B cell (primary cell): Measurements from ENCODE around the gene GPR158. TPM values are rescaled to one million over a fixed set of nuclear protein-coding genes. Genes with fewer than 3 reads are reported as not detected.

Experiments used
- ATAC-seq: fragments of 200-7000 bp; cut with Tn5 transposase; one replicate; pipeline ENCODE4 v1.10.0; 2021; ENCODE audit warnings: low read depth, mild to moderate bottlenecking, moderate number of reproducible peaks, moderate library complexity
- CTCF ChIA-PET: fragments of 350-600 bp; sonication (Branson Sonifier 250); formaldehyde crosslinking; loops from one replicate; lab custom pipeline; 2021; ENCODE audit warnings: antibody characterized with exemption, inconsistent platforms; lab: Charles Lee
- POLR2A ChIA-PET: fragments of 350-600 bp; sonication (Branson Sonifier 250); formaldehyde crosslinking; loops from one replicate; lab custom pipeline; 2021; ENCODE audit warnings: antibody characterized with exemption; lab: Charles Lee
- DNase-seq: peaks from one replicate; pipeline ENCODE4 v3.0.0; 2013
- H2AFZ ChIP-seq: 2 replicates; pipeline ENCODE4 v1.6.1; 2012; ENCODE audit warnings: mild to moderate bottlenecking, low read depth, low read length; ENCODE audit not compliant: insufficient read depth, poor library complexity, severe bottlenecking
- H3K27ac ChIP-seq, 2 donors: 1 replicate in 1 of 2; 2 replicates in 1 of 2; pipeline ENCODE4 v1.5.1; 2012 to 2013; ENCODE audit warnings: low read length in 2 of 2, mild to moderate bottlenecking in 2 of 2, moderate library complexity in 1 of 2
- H3K27me3 ChIP-seq, 4 experiments: fragments of 200-600 bp in 1 of 4; sonication (generic) in 1 of 4; replicated peaks in 1 of 4; 1 replicate in 2 of 4; 2 replicates in 2 of 4; pipeline versions ENCODE4 v1.6.1 to v1.7.0; 2013 to 2016; ENCODE audit warnings: low read length in 3 of 4, mild to moderate bottlenecking in 2 of 4, mixed read lengths in 1 of 4, moderate library complexity in 1 of 4; ENCODE audit not compliant: insufficient read depth in 4 of 4, control insufficient read depth in 3 of 4; ENCODE audit errors: control extremely low read depth in 1 of 4
- H3K36me3 ChIP-seq, 2 experiments: replicated peaks in 1 of 2; 1 replicate in 1 of 2; 2 replicates in 1 of 2; pipeline versions ENCODE4 v1.6.1 to v1.7.1; 2013; ENCODE audit warnings: low read length in 1 of 2; ENCODE audit not compliant: insufficient read depth in 2 of 2, control insufficient read depth in 1 of 2; ENCODE audit errors: control extremely low read depth in 1 of 2, extremely low read depth in 1 of 2
- H3K4me1 ChIP-seq, 2 donors: fragments of 200-600 bp in 1 of 2; sonication (generic) in 1 of 2; 1 replicate in 1 of 2; 2 replicates in 1 of 2; pipeline versions ENCODE4 v1.5.1 to v1.6.1; 2013 to 2017; ENCODE audit warnings: low read length in 2 of 2; ENCODE audit not compliant: control insufficient read depth in 2 of 2, insufficient read depth in 2 of 2
- H3K4me2 ChIP-seq: replicated peaks from 2 replicates; pipeline ENCODE3; 2012; ENCODE audit warnings: mild to moderate bottlenecking, low read depth, low read length; ENCODE audit not compliant: poor library complexity, severe bottlenecking
- H3K4me3 ChIP-seq, 5 experiments: fragments of 200-600 bp in 1 of 5; sonication (generic) in 1 of 5; 1 replicate in 3 of 5; 2 replicates in 2 of 5; pipeline versions ENCODE4 v1.5.1 to v1.7.0; 2011 to 2016; ENCODE audit warnings: low read length in 4 of 5, mild to moderate bottlenecking in 4 of 5, low read depth in 2 of 5, control low read depth in 1 of 5, moderate library complexity in 1 of 5; ENCODE audit not compliant: insufficient read depth in 1 of 5; ENCODE audit errors: control extremely low read depth in 1 of 5, extremely low read depth in 1 of 5
- H3K79me2 ChIP-seq: fragments of 200-600 bp; sonication (generic); one replicate; pipeline ENCODE4 v1.6.0; 2016; ENCODE audit warnings: low read length; ENCODE audit not compliant: control insufficient read depth, insufficient read depth
- H3K9ac ChIP-seq: fragments of 200-600 bp; sonication (generic); 2 replicates; pipeline ENCODE4 v1.6.1; 2017; ENCODE audit warnings: mild to moderate bottlenecking, low read length, moderate library complexity
- H3K9me3 ChIP-seq, 3 donors: one replicate each; pipeline versions ENCODE4 v1.6.1 to v1.7.1; 2013; ENCODE audit warnings: low read length in 2 of 3; ENCODE audit not compliant: control insufficient read depth in 2 of 3, insufficient read depth in 1 of 3; ENCODE audit errors: control extremely low read depth in 1 of 3
- H4K20me1 ChIP-seq: 2 replicates; pipeline ENCODE4 v1.6.0; 2012; ENCODE audit warnings: mild to moderate bottlenecking, low read length; ENCODE audit not compliant: insufficient read depth, control insufficient read depth, poor library complexity, severe bottlenecking
- H3K27ac Mint-ChIP-seq: one replicate; pipeline ENCODE4 v1.8.0; 2021; ENCODE audit warnings: mixed read lengths
- H3K27me3 Mint-ChIP-seq: one replicate; pipeline ENCODE4 v1.8.0; 2021; ENCODE audit warnings: mixed read lengths
- H3K4me1 Mint-ChIP-seq: one replicate; pipeline ENCODE4 v1.8.0; 2021; ENCODE audit warnings: mixed read lengths
- H3K4me3 Mint-ChIP-seq: one replicate; pipeline ENCODE4 v1.8.0; 2021; ENCODE audit warnings: mixed read lengths
- H3K9me3 Mint-ChIP-seq: one replicate; pipeline ENCODE4 v1.8.0; 2022; ENCODE audit warnings: mixed read lengths; ENCODE audit not compliant: insufficient read depth
- CTCF ChIP-seq: fragments of 200-600 bp; IDR thresholded peaks from one replicate; pipeline ENCODE4 v1.8.0; 2022; ENCODE audit warnings: antibody characterized with exemption, mild to moderate bottlenecking
- EZH2 ChIP-seq: IDR thresholded peaks from 2 replicates; pipeline ENCODE4 v1.6.1; 2012; ENCODE audit warnings: borderline replicate concordance, low read depth, mild to moderate bottlenecking, moderate library complexity, low read length; ENCODE audit not compliant: insufficient read depth, poor library complexity, severe bottlenecking
- WGBS: methylation state at CpG from one replicate; pipeline ENCODE4 v1.1.5; 2013; ENCODE audit warnings: missing lambda C conversion rate; ENCODE audit not compliant: insufficient coverage; 5-methylcytosine and 5-hydroxymethylcytosine counted together
- intact Hi-C: fragments of 100-400 bp; cut with micrococcal nuclease; formaldehyde crosslinking; loops from one replicate; pipeline ENCODE4 v1.10.0; 2022
- polyA plus RNA-seq: library from polyadenylated mRNA; depleted of rRNA; stranded (reverse); fragments of >200 nt; gene quantifications from 2 replicates; pipeline ENCODE4 v1.2.3, GENCODE V29; 2012
- total RNA-seq, 2 donors: library from RNA; stranded (reverse); fragments of 120-200 nt in 1 of 2; gene quantifications; 1 replicate in 1 of 2; 2 replicates in 1 of 2; pipeline versions ENCODE4 v1.2.3 to v1.2.4, GENCODE V29; 2013 to 2022

The GPR158 gene
- total and polyA plus RNA-seq, 2 donors (not counting 1 experiment from before 2014, with no cell fraction given), result not detected

- Mint-ChIP-seq H3K4me3 (no peak overlapping the region), H3K27ac (no peak overlapping the region), H3K27me3 (peaks cover 38% of the 10 kb centered on the region), H3K4me1 (peaks cover 6% of the 10 kb centered on the region), H3K9me3 (no peaks in the 10 kb centered on the region)
- WGBS, result 14% methylated on average over 64 of the region's 66 CpGs
- H2AFZ ChIP-seq, result no peak overlapping the region
- intact Hi-C loops, result no loop called here
- no peak overlapping the region for H3K4me2 ChIP-seq
- no peaks in the 10 kb centered on the region for H3K79me2 ChIP-seq
- TF ChIP-seq CTCF (no peak), EZH2 (no peak)
- no peak overlapping the region for H3K4me3 ChIP-seq
- no peak for DNase-seq
- peaks cover 0 to 50% (median 23%) of the 10 kb centered on the region in 4 experiments for H3K27me3 ChIP-seq
- no peak overlapping the region for H3K9ac ChIP-seq
- no peak overlapping the region for H3K27ac ChIP-seq
- CTCF ChIA-PET, result no interaction called here
- ATAC-seq, result no peak
- peaks cover 0 to 21% (median 0%) of the 10 kb centered on the region in 3 donors for H3K9me3 ChIP-seq
- H3K4me1 ChIP-seq, result peaks cover 0 to 4% of the 10 kb centered on the region in 2 donors
- POLR2A ChIA-PET, result no interaction called here
- no peaks in the 10 kb centered on the region for H3K36me3 ChIP-seq
- H4K20me1 ChIP-seq, result no peaks in the 10 kb centered on the region
These were observed 973 bp downstream of the GPR158 start for GRCh38 chr10:25175527-25176420.

- Histone ChIP-seq H3K9me3 (peaks cover 0 to 21% (median 0%) of the 10 kb centered on the region in 3 donors), H3K79me2 (no peaks in the 10 kb centered on the region), H3K9ac (no peak overlapping the region), H4K20me1 (no peaks in the 10 kb centered on the region), H3K27me3 (peaks cover 0 to 50% (median 23%) of the 10 kb centered on the region in 4 experiments), H3K4me2 (no peak overlapping the region), H3K4me1 (peaks cover 0 to 4% of the 10 kb centered on the region in 2 donors), H3K36me3 (no peaks in the 10 kb centered on the region), H3K27ac (no peak overlapping the region), H2AFZ (no peak overlapping the region), H3K4me3 (no peak overlapping the region)
- intact Hi-C loops, result no loop called here
- ChIA-PET CTCF (no interaction called here), POLR2A (no interaction called here)
- 9% methylated on average over 34 of the region's 36 CpGs for WGBS
- Mint-ChIP-seq H3K27ac (no peak overlapping the region), H3K4me3 (no peak overlapping the region), H3K9me3 (no peaks in the 10 kb centered on the region), H3K4me1 (peaks cover 6% of the 10 kb centered on the region), H3K27me3 (peaks cover 38% of the 10 kb centered on the region)
- no peak for DNase-seq
- no peak for ATAC-seq
- no peak for TF ChIP-seq CTCF
- TF ChIP-seq EZH2, result no peak
These were observed 1.7 kb downstream of the GPR158 start for GRCh38 chr10:25176421-25176968.
